Tibial nerve (tissue), 4 donors: ENCODE results near the gene KRT85. TPM values are rescaled to one million over a fixed set of nuclear protein-coding genes. Genes with fewer than 3 reads are reported as not detected.

Experiments used
- DNase-seq, 2 donors: peaks; one replicate each; pipeline ENCODE4 v3.0.0-alpha.2; 2019; ENCODE audit warnings: low spot score in 2 of 2
- H3K27ac ChIP-seq, 4 donors: fragments of 200-600 bp; sonication (generic) in 3 of 4; one replicate each; pipeline ENCODE4 v1.5.1; 2017 to 2019; ENCODE audit warnings: mild to moderate bottlenecking in 1 of 4
- H3K27me3 ChIP-seq, 2 donors: fragments of 200-600 bp; sonication (generic) in 1 of 2; one replicate each; pipeline versions ENCODE4 v1.5.1 to v1.6.0; 2017 to 2019
- H3K36me3 ChIP-seq, 3 donors: fragments of 200-600 bp; sonication (generic); one replicate each; pipeline ENCODE4 v1.5.1; 2018 to 2019
- H3K4me1 ChIP-seq, 4 donors: fragments of 200-600 bp; sonication (generic) in 3 of 4; one replicate each; pipeline ENCODE4 v1.5.1; 2017 to 2019
- H3K4me3 ChIP-seq, 4 donors: fragments of 200-600 bp; sonication (generic) in 3 of 4; one replicate each; pipeline ENCODE4 v1.5.1; 2017 to 2019; ENCODE audit warnings: mild to moderate bottlenecking in 1 of 4, moderate library complexity in 1 of 4
- H3K9me3 ChIP-seq, 4 donors: fragments of 200-600 bp; sonication (generic) in 3 of 4; one replicate each; pipeline ENCODE4 v1.5.1; 2017 to 2019
- EP300 ChIP-seq, 2 donors: sonication (generic); formaldehyde crosslinking; IDR thresholded peaks; one replicate each; pipeline ENCODE4 v1.6.1; 2017; ENCODE audit warnings: antibody characterized with exemption in 2 of 2, mild to moderate bottlenecking in 1 of 2
- POLR2A ChIP-seq, 2 donors: fragments of 450-650 bp; IDR thresholded peaks; one replicate each; pipeline ENCODE4 v1.6.1; 2017; ENCODE audit warnings: antibody characterized with exemption in 2 of 2, mild to moderate bottlenecking in 2 of 2, moderate library complexity in 2 of 2
- WGBS, 2 donors: methylation state at CpG; one replicate each; pipeline ENCODE4 v1.1.5; 2018; 5-methylcytosine and 5-hydroxymethylcytosine counted together
- total RNA-seq, 4 donors: library from RNA; depleted of rRNA; stranded (reverse); fragments of >200 nt; gene quantifications; one replicate each; pipeline ENCODE4 v1.1.0, GENCODE V29; 2016
- TF ChIP-seq, protein P1 (sequence below), 5 experiments: fragments of 200-600 bp in 3 of 5; fragments of 450-650 bp in 2 of 5; sonication (generic) in 3 of 5; IDR thresholded peaks; one replicate each; pipeline ENCODE4 v1.5.1; 2016 to 2019; ENCODE audit warnings: antibody characterized with exemption in 5 of 5, mild to moderate bottlenecking in 3 of 5, moderate library complexity in 2 of 5

The KRT85 gene
- total RNA-seq, 4 donors from 2014 or later: not detected

GRCh38 chr12:52390739-52391617, 23.7 kb upstream of the KRT85 start:
- WGBS, 2 donors: 64 to 67% methylated on average over 9 to 11 of the region's 11 CpGs
- Histone ChIP-seq H3K36me3 (no peaks in the 10 kb centered on the region), H3K4me1 (peaks cover 0 to 5% (median 0%) of the 10 kb centered on the region in 4 donors), H3K4me3 (no peak overlapping the region), H3K27me3 (peaks cover 0 to 6% of the 10 kb centered on the region in 2 donors), H3K27ac (no peak overlapping the region), H3K9me3 (no peaks in the 10 kb centered on the region)
- no peak for DNase-seq
- TF ChIP-seq EP300 (IDR thresholded peaks at IDR 0.05) (no peak), POLR2A (IDR thresholded peaks at IDR 0.05) (no peak)
- TF ChIP-seq, protein P1, sequence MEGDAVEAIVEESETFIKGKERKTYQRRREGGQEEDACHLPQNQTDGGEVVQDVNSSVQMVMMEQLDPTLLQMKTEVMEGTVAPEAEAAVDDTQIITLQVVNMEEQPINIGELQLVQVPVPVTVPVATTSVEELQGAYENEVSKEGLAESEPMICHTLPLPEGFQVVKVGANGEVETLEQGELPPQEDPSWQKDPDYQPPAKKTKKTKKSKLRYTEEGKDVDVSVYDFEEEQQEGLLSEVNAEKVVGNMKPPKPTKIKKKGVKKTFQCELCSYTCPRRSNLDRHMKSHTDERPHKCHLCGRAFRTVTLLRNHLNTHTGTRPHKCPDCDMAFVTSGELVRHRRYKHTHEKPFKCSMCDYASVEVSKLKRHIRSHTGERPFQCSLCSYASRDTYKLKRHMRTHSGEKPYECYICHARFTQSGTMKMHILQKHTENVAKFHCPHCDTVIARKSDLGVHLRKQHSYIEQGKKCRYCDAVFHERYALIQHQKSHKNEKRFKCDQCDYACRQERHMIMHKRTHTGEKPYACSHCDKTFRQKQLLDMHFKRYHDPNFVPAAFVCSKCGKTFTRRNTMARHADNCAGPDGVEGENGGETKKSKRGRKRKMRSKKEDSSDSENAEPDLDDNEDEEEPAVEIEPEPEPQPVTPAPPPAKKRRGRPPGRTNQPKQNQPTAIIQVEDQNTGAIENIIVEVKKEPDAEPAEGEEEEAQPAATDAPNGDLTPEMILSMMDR (IDR thresholded peaks at IDR 0.05): peak in 4 of 5 experiments; percentile 11 to 58 (median 44)

- H3K36me3 ChIP-seq: no peaks in the 10 kb centered on the region
- 44 to 52% methylated on average over 9 of the region's 9 CpGs for WGBS, 2 donors
- H3K27me3 ChIP-seq: peaks cover 0 to 6% of the 10 kb centered on the region in 2 donors
- DNase-seq: no peak
- H3K9me3 ChIP-seq: no peaks in the 10 kb centered on the region
- H3K27ac ChIP-seq: no peak overlapping the region
- TF ChIP-seq, protein P1 (IDR thresholded peaks at IDR 0.05): no peak
- TF ChIP-seq POLR2A (IDR thresholded peaks at IDR 0.05) (no peak), EP300 (IDR thresholded peaks at IDR 0.05) (no peak)
- no peak overlapping the region for H3K4me3 ChIP-seq
- H3K4me1 ChIP-seq: peaks cover 0 to 5% (median 0%) of the 10 kb centered on the region in 4 donors
Observed at GRCh38 chr12:52389313-52390207, 22.3 kb upstream of the KRT85 start.

GRCh38 chr12:52387859-52388258, 20.6 kb upstream of the KRT85 start:
- 83 to 87% methylated on average over 2 of the region's 2 CpGs for WGBS, 2 donors
- no peaks in the 10 kb centered on the region for H3K9me3 ChIP-seq
- H3K36me3 ChIP-seq: no peaks in the 10 kb centered on the region

GRCh38 chr12:52385226-52385702, 18.0 kb upstream of the KRT85 start, which contains the start of gene KRT84:
Gene KRT84 (minus strand): TSS chr12:52385652. CDS start chr12:52385585, 67 bp downstream.
- 92 to 95% methylated on average over 9 to 11 of the region's 11 CpGs for WGBS, 2 donors
- Histone ChIP-seq H3K9me3 (no peaks in the 10 kb centered on the region), H3K27ac (no peak within 1 kb of the TSS), H3K36me3 (no peaks in the 10 kb centered on the region), H3K4me3 (no peak within 1 kb of the TSS), H3K27me3 (peaks cover 0 to 6% of the 10 kb centered on the region in 2 donors), H3K4me1 (no peaks in the 10 kb centered on the region)
- no peak for DNase-seq
- TF ChIP-seq POLR2A (IDR thresholded peaks at IDR 0.05) (no peak), EP300 (IDR thresholded peaks at IDR 0.05) (no peak)
- TF ChIP-seq, protein P1 (IDR thresholded peaks at IDR 0.05): no peak

More at GRCh38 chr12:52387859-52388258, 20.6 kb upstream of the KRT85 start:
- no peak overlapping the region for H3K4me3 ChIP-seq
- peaks cover 0 to 5% (median 0%) of the 10 kb centered on the region in 4 donors for H3K4me1 ChIP-seq
- no peak for TF ChIP-seq EP300 (IDR thresholded peaks at IDR 0.05)
- TF ChIP-seq POLR2A (IDR thresholded peaks at IDR 0.05): no peak
- TF ChIP-seq, protein P1 (IDR thresholded peaks at IDR 0.05): no peak
- H3K27me3 ChIP-seq: peaks cover 0 to 6% of the 10 kb centered on the region in 2 donors
- DNase-seq: no peak
- H3K27ac ChIP-seq: no peak overlapping the region
